ENCODE measurements around the gene PRR36.

The PRR36 gene

DNA sequence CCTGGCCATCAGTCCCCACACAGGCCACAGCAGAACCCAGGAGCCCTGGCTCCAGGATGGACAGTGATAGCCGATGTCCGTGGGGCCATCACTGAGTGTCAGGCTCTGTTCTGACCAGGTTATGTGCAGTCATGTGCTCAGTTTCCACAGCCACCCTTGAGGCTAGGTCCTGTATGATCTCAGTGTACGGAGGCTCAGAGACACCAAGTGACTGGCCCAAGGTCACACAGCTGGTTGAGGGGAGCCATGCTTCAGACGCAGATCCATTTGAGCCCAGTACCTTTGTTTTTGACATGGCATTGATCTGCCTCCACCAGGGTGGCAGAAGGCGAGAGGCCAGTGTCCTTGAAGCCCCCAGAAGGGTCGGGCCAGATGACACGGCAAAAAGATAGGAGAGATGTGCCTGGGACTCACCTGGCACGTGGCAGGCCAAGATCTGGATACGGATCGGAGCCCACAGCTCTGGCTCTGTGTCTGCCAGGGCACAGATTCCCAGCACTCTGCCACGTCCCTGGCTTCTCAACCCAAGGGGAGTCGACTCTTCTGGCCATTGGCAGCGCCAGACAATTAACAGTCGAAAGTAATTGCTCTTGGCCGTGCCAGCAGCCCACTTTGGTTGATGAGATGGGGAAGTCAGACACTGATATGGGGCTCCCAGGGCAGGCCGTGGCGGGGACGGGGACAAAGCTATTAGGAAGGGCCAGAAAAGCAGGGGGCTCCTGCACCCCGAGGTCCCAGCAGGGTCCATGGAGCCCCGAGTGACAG is 28.6 kb downstream of the PRR36 start:
- DNase-seq (ENCODE audit: low spot score), result no peak

DNA sequence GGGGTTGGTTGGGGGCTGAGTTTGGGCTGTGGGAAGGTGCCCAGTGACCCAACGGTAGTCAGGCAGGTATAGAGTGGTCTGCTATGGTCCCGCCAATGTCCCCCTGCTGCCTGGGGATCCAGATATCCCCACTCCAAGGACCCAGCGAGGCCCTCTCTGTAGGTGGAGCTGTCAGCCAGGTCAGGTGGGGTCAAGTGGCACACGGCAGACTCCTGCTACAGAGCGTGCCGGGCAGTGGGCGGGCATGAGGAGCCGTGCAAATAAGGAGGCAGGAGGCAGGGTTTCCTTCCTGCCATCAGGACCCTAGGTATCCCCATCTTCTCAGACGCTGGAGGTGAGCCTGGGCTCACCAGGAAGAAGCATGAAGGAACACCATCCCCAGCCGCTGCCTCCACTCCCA is 29.2 kb downstream of the PRR36 start:
- no peak for DNase-seq (ENCODE audit: low spot score)

DNA sequence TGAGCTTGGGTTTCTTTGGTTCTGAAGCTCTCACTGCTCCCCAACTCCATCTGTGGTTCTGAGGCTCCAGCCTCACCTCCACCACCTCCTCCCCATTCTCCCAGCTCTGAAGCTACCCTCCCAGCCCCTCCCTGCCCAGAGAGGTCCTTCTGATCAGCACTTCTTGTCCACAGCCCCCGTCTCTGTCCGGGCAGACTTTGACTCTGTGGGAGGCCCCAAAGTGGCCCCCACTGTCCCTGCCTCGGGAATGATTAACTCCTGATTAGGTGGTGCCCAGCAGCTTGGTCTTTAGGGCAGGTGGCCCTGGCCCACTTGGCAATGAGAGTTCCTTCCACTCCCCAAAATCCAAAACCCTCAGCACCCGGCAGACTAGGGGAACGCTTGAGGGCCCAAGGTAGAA is 29.8 kb downstream of the PRR36 start:
- DNase-seq (ENCODE audit: low spot score), result no peak

- DNase-seq (ENCODE audit: low spot score), result no peak
Measured at GRCh38 chr19:7843521-7843920, 30.7 kb downstream of the PRR36 start.

DNA sequence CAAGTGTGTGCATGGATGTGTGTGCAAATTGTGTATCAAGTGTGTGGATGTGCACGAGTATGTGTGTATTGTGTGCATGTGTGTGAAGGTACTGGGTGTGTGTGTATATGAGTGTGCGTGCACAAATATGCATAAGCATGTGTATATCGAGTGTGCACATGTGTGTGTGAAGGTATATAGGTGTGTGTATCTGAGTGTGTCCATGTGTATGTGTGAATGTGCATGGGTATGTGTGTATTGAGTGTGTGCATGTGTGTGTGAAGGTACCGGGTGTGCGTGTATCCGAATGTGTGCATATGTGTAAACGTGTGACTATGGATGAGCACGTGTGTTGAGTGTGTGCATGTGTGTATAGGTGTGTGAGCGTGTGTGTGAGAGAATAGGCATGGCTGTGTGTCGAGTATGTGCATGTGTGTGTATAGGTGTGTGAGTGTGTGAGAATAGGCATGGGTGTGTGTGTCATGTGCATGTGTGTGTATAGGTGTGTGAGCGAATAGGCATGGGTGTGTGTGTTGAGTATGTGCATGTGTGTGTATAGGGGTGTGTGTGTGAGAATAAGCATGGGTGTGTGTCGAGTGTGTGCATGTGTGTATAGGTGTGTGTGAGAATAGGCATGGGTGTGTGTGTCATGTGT is 31.4 kb downstream of the PRR36 start:
- DNase-seq (ENCODE audit: low spot score), result no peak

DNA sequence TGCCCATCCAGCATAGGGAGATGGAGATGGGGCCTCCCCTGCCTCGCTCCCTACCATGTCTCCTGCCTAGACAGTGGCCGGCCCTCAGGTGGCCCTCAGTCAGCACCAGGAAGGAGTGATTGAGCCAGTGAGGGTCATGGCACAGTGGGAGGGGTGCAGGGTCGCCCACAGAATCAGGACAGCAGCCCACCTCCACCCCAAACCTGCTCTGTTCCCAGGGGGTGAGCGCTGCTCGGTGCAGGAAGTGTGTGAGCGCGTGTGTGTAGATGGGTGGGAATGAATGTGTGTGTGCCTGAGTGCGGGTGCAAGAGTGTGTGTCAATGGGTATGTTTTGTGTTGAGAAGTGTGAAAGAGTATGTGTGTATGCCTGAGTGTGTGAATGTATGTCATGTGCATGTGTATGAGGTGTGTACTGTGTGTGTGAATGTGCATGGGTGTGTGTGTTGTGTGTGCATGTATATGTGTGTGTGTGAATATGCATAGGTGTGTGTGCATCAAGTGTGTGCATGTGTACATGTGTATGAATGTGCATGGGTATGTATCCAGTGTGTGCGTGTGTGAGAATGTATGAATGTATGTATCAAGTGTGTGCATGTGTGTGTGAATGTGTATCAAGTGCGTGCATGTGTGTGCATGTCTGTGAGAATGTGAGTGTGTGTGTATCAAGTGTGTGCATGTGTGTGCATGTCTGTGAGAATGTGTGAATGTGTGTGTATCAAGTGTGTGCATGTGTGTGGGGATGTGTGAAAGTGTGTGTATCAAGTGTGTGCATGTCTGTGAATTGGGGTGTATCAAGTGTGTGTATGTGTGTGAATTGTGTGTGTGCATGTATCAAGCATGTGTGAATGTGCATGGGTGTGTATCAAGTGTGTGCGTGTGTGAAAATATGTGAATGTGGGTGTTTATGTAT is 32.2 kb downstream of the PRR36 start:
- DNase-seq (ENCODE audit: low spot score), result no peak

GRCh38 chr19:7840629-7841028 is 33.6 kb downstream of the PRR36 start:
- no peak for DNase-seq (ENCODE audit: low spot score)

DNA sequence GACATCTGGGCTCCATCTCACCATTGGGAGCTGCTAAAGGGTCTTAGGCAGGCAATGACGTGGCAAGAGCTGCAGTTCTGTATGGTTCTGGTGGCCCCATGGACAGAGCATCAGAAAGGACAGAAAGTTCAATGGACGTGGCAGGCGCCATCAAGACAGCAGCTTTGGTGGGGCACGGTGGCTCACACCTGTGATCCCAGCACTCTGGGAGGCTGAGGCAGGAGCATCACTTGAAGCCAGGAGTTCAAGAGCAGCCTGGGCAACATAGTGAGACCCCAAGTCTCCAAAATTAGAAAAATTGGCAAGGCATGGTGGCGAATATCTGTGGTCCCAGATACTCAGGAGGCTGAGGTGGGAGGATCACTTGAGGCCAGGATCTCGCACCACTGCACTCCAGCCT is 34.7 kb downstream of the PRR36 start:
- no peak for DNase-seq (ENCODE audit: low spot score)

GRCh38 chr19:7833225-7834099 is 40.7 kb downstream of the PRR36 start:
- DNase-seq (ENCODE audit: low spot score), result peak; percentile 75

DNA sequence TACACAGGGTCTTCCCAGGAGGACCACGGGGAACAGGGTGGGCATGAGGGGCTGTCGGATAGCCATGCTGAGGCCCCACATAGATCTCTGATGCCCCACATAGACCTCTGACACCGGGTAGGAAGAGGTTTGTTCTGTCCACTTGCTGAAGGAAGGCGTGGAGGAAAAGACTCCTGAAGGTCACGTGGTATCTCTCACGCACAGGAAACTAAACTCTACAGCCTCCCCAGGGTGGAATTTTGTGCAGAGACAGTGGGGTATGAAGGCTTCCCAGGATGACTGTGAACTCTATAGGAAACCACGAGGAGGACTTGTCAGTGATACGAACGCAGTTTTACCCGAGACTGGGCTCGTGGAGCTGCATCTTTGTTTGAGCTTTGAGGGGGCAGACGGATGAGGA is 41.4 kb downstream of the PRR36 start:
- DNase-seq (ENCODE audit: low spot score), result no peak

DNA sequence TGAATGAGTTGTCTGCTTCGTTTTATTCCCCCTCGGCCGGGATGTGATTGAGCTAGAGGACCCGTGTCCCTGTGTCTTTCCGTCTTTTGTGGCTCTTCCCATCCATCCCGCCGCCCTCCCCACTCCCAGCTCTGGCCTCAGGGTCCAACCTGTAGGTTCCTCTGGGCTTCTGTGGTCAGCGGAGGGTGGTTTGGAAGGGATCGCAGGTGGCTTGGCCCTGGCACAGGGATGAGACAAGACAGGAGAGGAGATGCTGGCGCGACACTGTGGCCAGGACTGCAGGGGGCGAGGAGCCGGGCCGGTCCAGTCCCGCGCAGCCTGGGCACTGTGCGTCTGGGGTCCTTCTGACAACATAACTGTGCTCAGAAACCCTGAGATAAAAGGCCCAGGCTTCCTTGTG is 42.2 kb downstream of the PRR36 start:
- no peak for DNase-seq (ENCODE audit: low spot score)

DNA sequence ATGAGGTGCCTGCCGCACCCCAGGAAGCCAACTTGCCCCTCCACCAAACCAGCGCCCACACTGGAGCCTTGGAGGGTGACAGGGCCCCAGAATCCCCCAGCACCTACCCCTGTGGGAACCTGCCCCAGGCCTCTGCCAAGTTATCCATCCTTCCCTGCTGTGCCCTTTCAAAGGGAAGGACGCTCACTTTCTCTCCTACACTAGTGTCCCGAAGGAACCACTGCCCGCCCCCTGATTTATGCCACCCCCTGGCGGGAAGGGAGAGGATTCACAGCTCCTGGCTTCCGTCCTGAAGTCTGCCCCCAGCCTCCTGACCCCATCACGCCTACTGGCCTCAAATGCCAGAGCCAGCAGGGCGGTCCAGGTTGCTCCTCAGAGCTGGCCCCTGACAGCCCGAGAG is 42.7 kb downstream of the PRR36 start:
- DNase-seq (ENCODE audit: low spot score), result peak; percentile 71

- DNase-seq (ENCODE audit: low spot score), result no peak
Measured at GRCh38 chr19:7830823-7831222, 43.4 kb downstream of the PRR36 start.

- peak; percentile 9 for DNase-seq (ENCODE audit: low spot score)
Measured at GRCh38 chr19:7830272-7830771, 43.9 kb downstream of the PRR36 start.

- DNase-seq (ENCODE audit: low spot score), result peak; percentile 99
Measured at GRCh38 chr19:7829561-7830271, 44.5 kb downstream of the PRR36 start, which contains the start of gene EVI5L. TSS of gene EVI5L (plus strand) at chr19:7830218. CDS start at chr19:7846543, 16,325 bp downstream.

- DNase-seq (ENCODE audit: low spot score), result no peak
Measured at GRCh38 chr19:7829166-7829520, 45.0 kb downstream of the PRR36 start.

GRCh38 chr19:7823686-7824301 is 50.4 kb downstream of the PRR36 start:
- no peak for DNase-seq (ENCODE audit: low spot score)

GRCh38 chr19:7822910-7823515 is 51.2 kb downstream of the PRR36 start:
- no peak for DNase-seq (ENCODE audit: low spot score)

- no peak for DNase-seq (ENCODE audit: low spot score)
Measured at GRCh38 chr19:7820588-7820987, 53.6 kb downstream of the PRR36 start.

DNA sequence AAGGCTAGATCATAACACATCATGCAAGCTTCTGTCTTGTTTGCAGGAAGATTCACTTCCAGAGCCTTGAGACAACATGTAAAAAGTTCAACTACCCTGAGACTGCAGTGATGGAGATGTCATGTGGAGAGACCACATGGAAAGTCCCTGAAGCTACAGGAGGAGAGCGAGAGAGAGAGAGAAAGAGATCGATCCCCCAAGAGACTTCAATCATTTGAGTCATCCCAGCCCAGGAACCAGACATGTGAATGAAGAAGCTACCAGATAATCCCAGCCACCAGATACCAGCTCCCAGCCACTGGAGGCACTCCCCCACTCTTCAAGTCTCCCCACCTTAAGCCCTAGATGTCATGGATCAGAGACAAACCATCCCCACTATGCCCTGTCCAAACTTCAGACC is 54.9 kb downstream of the PRR36 start:
- DNase-seq (ENCODE audit: low spot score), result no peak
